Hepatocyte (in vitro differentiated cells): ENCODE results near the gene LYPLA2. TPM values are rescaled to one million over a fixed set of nuclear protein-coding genes. Genes with fewer than 3 reads are reported as not detected.

Experiments used
- DNase-seq: peaks from one replicate; pipeline ENCODE4 v3.0.0-alpha.2; 2016; ENCODE audit warnings: low spot score
- H2AFZ ChIP-seq: fragments of 200-600 bp; sonication (generic); 2 replicates; pipeline ENCODE4 v1.6.0; 2016; ENCODE audit warnings: antibody characterized with exemption, mild to moderate bottlenecking
- H3K27ac ChIP-seq: fragments of 200-600 bp; sonication (generic); 2 replicates; pipeline ENCODE4 v1.5.1; 2016; ENCODE audit warnings: mild to moderate bottlenecking
- H3K27me3 ChIP-seq: fragments of 200-600 bp; sonication (generic); 2 replicates; pipeline ENCODE4 v1.6.1; 2016
- H3K36me3 ChIP-seq: fragments of 200-600 bp; sonication (generic); replicated peaks from 2 replicates; pipeline ENCODE4 v1.5.1; 2016; ENCODE audit warnings: low read depth; ENCODE audit not compliant: insufficient read depth
- H3K4me1 ChIP-seq: fragments of 200-600 bp; sonication (generic); 2 replicates; pipeline ENCODE4 v1.5.1; 2016; ENCODE audit warnings: mild to moderate bottlenecking, moderate library complexity; ENCODE audit not compliant: insufficient read depth
- H3K4me2 ChIP-seq: fragments of 200-600 bp; sonication (generic); 2 replicates; pipeline ENCODE4 v1.6.0; 2016
- H3K4me3 ChIP-seq: fragments of 200-600 bp; sonication (generic); 2 replicates; pipeline ENCODE4 v1.5.1; 2016; ENCODE audit warnings: mild to moderate bottlenecking
- H3K79me2 ChIP-seq: fragments of 200-600 bp; sonication (generic); 2 replicates; pipeline ENCODE4 v1.6.0; 2017; ENCODE audit warnings: mild to moderate bottlenecking
- H3K9me2 ChIP-seq: fragments of 200-600 bp; sonication (generic); replicated peaks from 2 replicates; pipeline ENCODE4 v1.6.0; 2017; ENCODE audit warnings: mild to moderate bottlenecking; ENCODE audit not compliant: insufficient read depth
- H3K9me3 ChIP-seq: fragments of 200-600 bp; sonication (generic); 2 replicates; pipeline ENCODE4 v1.5.1; 2016; ENCODE audit warnings: low read depth, mild to moderate bottlenecking
- H4K20me1 ChIP-seq: fragments of 200-600 bp; sonication (generic); 2 replicates; pipeline ENCODE4 v1.6.0; 2016; ENCODE audit warnings: mild to moderate bottlenecking; ENCODE audit not compliant: insufficient read depth, poor library complexity, severe bottlenecking
- CTCF ChIP-seq: fragments of 200-600 bp; sonication (generic); IDR thresholded peaks from 2 replicates; pipeline ENCODE4 v1.5.1; 2016; ENCODE audit warnings: antibody characterized with exemption, mild to moderate bottlenecking; ENCODE audit not compliant: poor library complexity
- EZH2 ChIP-seq: fragments of 200-600 bp; sonication (generic); IDR thresholded peaks from 2 replicates; pipeline ENCODE4 v1.6.1; 2016; ENCODE audit warnings: antibody characterized with exemption, mild to moderate bottlenecking, borderline replicate concordance
- EZH2phosphoT487 ChIP-seq: fragments of 200-600 bp; sonication (generic); IDR thresholded peaks from one replicate; pipeline ENCODE4 v1.6.1; 2018; ENCODE audit warnings: antibody characterized with exemption, mild to moderate bottlenecking, low read depth, moderate library complexity; ENCODE audit not compliant: unreplicated experiment, severe bottlenecking
- WGBS: methylation state at CpG from one replicate; pipeline ENCODE4 v1.1.6; 2016; ENCODE audit warnings: low lambda C conversion rate; ENCODE audit errors: missing lambda C conversion rate; 5-methylcytosine and 5-hydroxymethylcytosine counted together
- polyA plus RNA-seq: library from polyadenylated mRNA; unstranded; fragments of >200 nt; fragmentation: Nextera tagmentation; extraction: Ambion mirVana; gene quantifications from 2 replicates; pipeline ENCODE4 v1.2.1, GENCODE V29; 2016
- total RNA-seq: library from RNA; depleted of rRNA; stranded (reverse); fragments of >200 nt; gene quantifications from 2 replicates; pipeline ENCODE4 v1.2.3, GENCODE V29; 2014

LYPLA2 gene
- total and polyA plus RNA-seq, 2 experiments from 2014 or later: 73.2 to 162 TPM

- H3K36me3 ChIP-seq: no peaks in the 10 kb centered on the region
Observed at GRCh38 chr1:23795676-23796465, 4.9 kb downstream of the LYPLA2 start.

GRCh38 chr1:23796466-23797271, 5.7 kb downstream of the LYPLA2 start:
- no peaks in the 10 kb centered on the region for H3K9me2 ChIP-seq
- H3K9me3 ChIP-seq: no peaks in the 10 kb centered on the region
- no peak for DNase-seq
- peaks cover 27% of the 10 kb centered on the region for H3K79me2 ChIP-seq
- no peaks in the 10 kb centered on the region for H4K20me1 ChIP-seq
- H3K4me1 ChIP-seq: peaks cover 18% of the 10 kb centered on the region
- H2AFZ ChIP-seq: no peak overlapping the region
- H3K4me2 ChIP-seq: no peak overlapping the region
- TF ChIP-seq CTCF: no peak
- no peak for TF ChIP-seq EZH2phosphoT487
- TF ChIP-seq EZH2: no peak
- WGBS: 82% methylated on average over 17 of the region's 17 CpGs
- H3K27ac ChIP-seq: no peak overlapping the region
- no peaks in the 10 kb centered on the region for H3K27me3 ChIP-seq
- no peak overlapping the region for H3K4me3 ChIP-seq
- H3K36me3 ChIP-seq: no peaks in the 10 kb centered on the region

More at GRCh38 chr1:23795676-23796465, 4.9 kb downstream of the LYPLA2 start:
- Histone ChIP-seq H3K4me3 (no peak overlapping the region), H3K27ac (no peak overlapping the region), H4K20me1 (no peaks in the 10 kb centered on the region), H3K4me2 (no peak overlapping the region), H3K27me3 (no peaks in the 10 kb centered on the region), H3K9me3 (no peaks in the 10 kb centered on the region), H3K9me2 (no peaks in the 10 kb centered on the region), H3K4me1 (peaks cover 14% of the 10 kb centered on the region), H3K79me2 (peaks cover 33% of the 10 kb centered on the region), H2AFZ (no peak overlapping the region)
- 93% methylated on average over 11 of the region's 16 CpGs for WGBS
- TF ChIP-seq EZH2phosphoT487 (no peak), EZH2 (no peak)
- DNase-seq: no peak

GRCh38 chr1:23797478-23798448, 6.8 kb downstream of the LYPLA2 start:
- H3K27ac ChIP-seq: peak overlapping the region; percentile 99
- 89% methylated on average over 20 of the region's 20 CpGs for WGBS

More at GRCh38 chr1:23797478-23798448, 6.8 kb downstream of the LYPLA2 start:
- Histone ChIP-seq H3K9me3 (no peaks in the 10 kb centered on the region), H2AFZ (no peak overlapping the region), H3K4me2 (peak overlapping the region; percentile 93), H3K4me1 (peaks cover 24% of the 10 kb centered on the region), H3K36me3 (no peaks in the 10 kb centered on the region), H3K27me3 (no peaks in the 10 kb centered on the region), H3K79me2 (peaks cover 16% of the 10 kb centered on the region), H4K20me1 (no peaks in the 10 kb centered on the region), H3K9me2 (no peaks in the 10 kb centered on the region), H3K4me3 (no peak overlapping the region)
- DNase-seq: no peak
- TF ChIP-seq CTCF: no peak
